Endothelial cell of umbilical vein (primary cell): ENCODE results near the gene USP37. TPM values are rescaled to one million over a fixed set of nuclear protein-coding genes. Genes with fewer than 3 reads are reported as not detected.

Experiments used
- BruUV-seq: library from RNA; stranded (reverse); fragments of 400-500 nt; replicated peaks from 2 replicates; lab custom pipeline; 2021; lab: Mats Ljungman, UMichigan
- CTCF ChIA-PET: fragments of 300-600, 350-600 bp; sonication (Branson Sonifier 250); formaldehyde crosslinking; loops from one replicate; lab custom pipeline; 2021; ENCODE audit warnings: antibody characterized with exemption, inconsistent platforms; lab: Charles Lee
- POLR2A ChIA-PET: fragments of 300-600, 350-600 bp; sonication (Branson Sonifier 250); formaldehyde crosslinking; loops from one replicate; lab custom pipeline; 2021; ENCODE audit warnings: antibody characterized with exemption, inconsistent platforms; lab: Charles Lee
- DNase-seq: peaks from one replicate; pipeline ENCODE4 v3.0.0-alpha.2; 2011; ENCODE audit warnings: low read depth, low spot score
- FAIRE-seq: peaks from 2 replicates; lab custom pipeline; 2011; peaks lifted over from hg19 to GRCh38; lab: Jason Lieb, UNC
- H2AFZ ChIP-seq: 2 replicates; pipeline ENCODE4 v1.6.0; 2012; ENCODE audit warnings: low read depth, low read length, control low read depth, inconsistent platforms
- H3K27ac ChIP-seq: 2 replicates; pipeline ENCODE4 v1.5.1; 2011; ENCODE audit warnings: low read depth, mild to moderate bottlenecking, control low read depth, low read length, moderate library complexity; ENCODE audit not compliant: insufficient read depth
- H3K27me3 ChIP-seq, 2 experiments: 2 replicates each; pipeline versions ENCODE4 v1.6.0 to v1.6.1; 2011; ENCODE audit warnings: low read length in 2 of 2, mixed read lengths in 1 of 2; ENCODE audit not compliant: control insufficient read depth in 2 of 2, insufficient read depth in 2 of 2
- H3K36me3 ChIP-seq, 2 experiments: 2 replicates in 1 of 2; 3 replicates in 1 of 2; pipeline ENCODE4 v1.5.1; 2011; ENCODE audit warnings: low read length in 2 of 2, mild to moderate bottlenecking in 1 of 2, moderate library complexity in 1 of 2; ENCODE audit not compliant: control insufficient read depth in 2 of 2, insufficient read depth in 2 of 2; ENCODE audit errors: extremely low read depth in 1 of 2
- H3K4me1 ChIP-seq: 3 replicates; pipeline ENCODE4 v1.5.1; 2011; ENCODE audit warnings: mild to moderate bottlenecking, low read length; ENCODE audit not compliant: control insufficient read depth, insufficient read depth; ENCODE audit errors: extremely low read depth
- H3K4me2 ChIP-seq: 2 replicates; pipeline ENCODE4 v1.6.1; 2011; ENCODE audit warnings: low read length, control low read depth, mixed read lengths; ENCODE audit not compliant: insufficient read depth
- H3K4me3 ChIP-seq, 3 experiments: fragments of 200-600 bp in 1 of 3; sonication (generic), shearing (Covaris generic) in 1 of 3; replicated peaks in 1 of 3; 2 replicates each; pipeline ENCODE4 v1.5.1; 2011 to 2016; ENCODE audit warnings: control low read depth in 3 of 3, low read length in 3 of 3, mild to moderate bottlenecking in 2 of 3, inconsistent platforms in 1 of 3, low read depth in 1 of 3, moderate library complexity in 1 of 3; ENCODE audit not compliant: insufficient read depth in 1 of 3
- H3K79me2 ChIP-seq: 2 replicates; pipeline ENCODE4 v1.6.0; 2012; ENCODE audit warnings: low read length, inconsistent platforms; ENCODE audit not compliant: control insufficient read depth, insufficient read depth
- H3K9ac ChIP-seq: replicated peaks from 2 replicates; pipeline ENCODE3; 2011; ENCODE audit warnings: low read length, control low read depth; ENCODE audit not compliant: insufficient read depth; ENCODE audit errors: extremely low read depth
- H3K9me1 ChIP-seq: replicated peaks from 3 replicates; pipeline ENCODE4 v1.6.0; 2011; ENCODE audit warnings: mild to moderate bottlenecking, low read length; ENCODE audit not compliant: control insufficient read depth, insufficient read depth; ENCODE audit errors: extremely low read depth
- H3K9me3 ChIP-seq: replicated peaks from 2 replicates; pipeline ENCODE4 v1.5.1; 2012; ENCODE audit warnings: low read length, inconsistent platforms; ENCODE audit not compliant: control insufficient read depth, insufficient read depth
- H4K20me1 ChIP-seq: replicated peaks from 2 replicates; pipeline ENCODE3; 2011; ENCODE audit warnings: mild to moderate bottlenecking, low read length; ENCODE audit not compliant: control insufficient read depth, insufficient read depth; ENCODE audit errors: extremely low read depth
- CTCF ChIP-seq, 2 donors: IDR thresholded peaks; 1 replicate in 1 of 2; 2 replicates in 1 of 2; pipeline ENCODE4 v1.5.1; 2011; ENCODE audit warnings: low read length in 2 of 2, mild to moderate bottlenecking in 2 of 2, moderate library complexity in 2 of 2, control low read depth in 1 of 2, inconsistent platforms in 1 of 2, low read depth in 1 of 2; ENCODE audit not compliant: insufficient read depth in 1 of 2; ENCODE audit errors: extremely low read depth in 1 of 2
- EZH2 ChIP-seq: IDR thresholded peaks from 2 replicates; pipeline ENCODE4 v1.6.1; 2012; ENCODE audit warnings: borderline replicate concordance, low read depth, mild to moderate bottlenecking, moderate library complexity, low read length, inconsistent platforms; ENCODE audit not compliant: severe bottlenecking
- FOS ChIP-seq: IDR thresholded peaks from 2 replicates; pipeline ENCODE4 v1.6.1; 2011; ENCODE audit warnings: mild to moderate bottlenecking, low read length, moderate library complexity, borderline replicate concordance; ENCODE audit not compliant: insufficient read depth
- GATA2 ChIP-seq: IDR thresholded peaks from 2 replicates; pipeline ENCODE4 v1.7.0; 2011; ENCODE audit warnings: low read depth, mild to moderate bottlenecking, moderate library complexity, mixed read lengths, low read length; ENCODE audit not compliant: insufficient read length, insufficient read depth
- JUN ChIP-seq: IDR thresholded peaks from 2 replicates; pipeline ENCODE4 v1.6.1; 2011; ENCODE audit warnings: borderline replicate concordance, low read depth; ENCODE audit not compliant: insufficient read length, insufficient read depth
- MAX ChIP-seq: IDR thresholded peaks from 2 replicates; pipeline ENCODE4 v1.6.1; 2011; ENCODE audit not compliant: insufficient read depth, insufficient read length
- MYC ChIP-seq: IDR thresholded peaks from one replicate; pipeline ENCODE4 v1.6.1; 2011; ENCODE audit warnings: mild to moderate bottlenecking, low read depth, low read length
- POLR2A ChIP-seq: IDR thresholded peaks from 2 replicates; pipeline ENCODE4 v1.6.1; 2012; ENCODE audit warnings: low read depth, mild to moderate bottlenecking, control low read depth, low read length
- POLR2AphosphoS5 ChIP-seq: IDR thresholded peaks from 2 replicates; pipeline ENCODE4 v1.6.1; 2012; ENCODE audit warnings: low read depth, mild to moderate bottlenecking, control low read depth, low read length, moderate library complexity; ENCODE audit not compliant: insufficient read depth
- dilution Hi-C: fragments of 300-500 bp; cut with MboI; formaldehyde crosslinking; loops from one replicate; pipeline ENCODE4 v1.15.0; 2019; ENCODE audit warnings: low sequenced_read_pairs; ENCODE audit not compliant: extremely low pct_ligation_motif_present
- intact Hi-C: fragments of 100-400 bp; cut with micrococcal nuclease; formaldehyde crosslinking; loops from one replicate; pipeline ENCODE4 v1.10.0; 2022
- polyA plus RNA-seq, 4 experiments: library from polyadenylated mRNA; depleted of rRNA in 3 of 4; stranded (reverse) in 3 of 4; unstranded in 1 of 4; fragments of >200 nt; gene quantifications; 2 replicates each; pipeline versions ENCODE4 v1.2.1 to v1.2.3, GENCODE V29; 2011 to 2012; ENCODE audit warnings: missing spikeins in 1 of 4
- total RNA-seq: library from RNA; stranded (reverse); gene quantifications from 2 replicates; pipeline ENCODE4 v1.2.3, GENCODE V29; 2021

USP37 gene
- total and polyA plus RNA-seq, 2 donors (not counting 3 experiments of a cell fraction or from before 2014, with no cell fraction given), result 1.9 to 14.4 TPM

- Histone ChIP-seq H3K79me2 (no peaks in the 10 kb centered on the region), H3K9me3 (no peaks in the 10 kb centered on the region), H3K9ac (no peak overlapping the region), H3K36me3 (no peaks in the 10 kb centered on the region), H3K4me3 (no peak overlapping the region), H3K9me1 (no peaks in the 10 kb centered on the region), H2AFZ (no peak overlapping the region), H3K4me1 (no peaks in the 10 kb centered on the region), H3K27ac (no peak overlapping the region), H4K20me1 (no peaks in the 10 kb centered on the region), H3K27me3 (no peaks in the 10 kb centered on the region), H3K4me2 (no peak overlapping the region)
- ChIA-PET POLR2A (no interaction called here), CTCF (interaction anchor here (1.0 to 1.6 kb wide), 2 partner anchors 9 to 49 kb away, joined by 3 to 5 read pairs; no protein-coding TSS in a partner anchor)
- no peak for TF ChIP-seq MAX
- TF ChIP-seq MYC, result no peak
- no peak for TF ChIP-seq CTCF (IDR thresholded peaks at IDR 0.05; ENCODE audit: extremely low read depth in 1 of 2, insufficient read depth in 1 of 2, low read depth in 1 of 2, low read length in 2 of 2)
- no peak for TF ChIP-seq GATA2
- TF ChIP-seq POLR2AphosphoS5, result no peak
- TF ChIP-seq FOS, result no peak
- no peak for TF ChIP-seq EZH2
- no peak for TF ChIP-seq JUN
- TF ChIP-seq POLR2A, result no peak
- intact Hi-C loops (no loop called here), dilution Hi-C loops (no loop called here)
- BruUV-seq, result no TSS peak
- DNase-seq (no peak), FAIRE-seq (no peak)
Measured at GRCh38 chr2:218431878-218432277, 136.3 kb downstream of the USP37 start.
